GM18858 (cell line): ENCODE measurements around the gene SLC38A1.
A peak's percentile ranks its signal among the peaks of the same experiment; 100 is the strongest.
"Not testable (repeated sequence)": the region's sequence is repeated elsewhere in the genome, so short reads cannot be mapped to it uniquely, and the experiment has no call there.

Source experiments
- ATAC-seq: cut with Tn5 transposase; IDR thresholded peaks from one replicate; pipeline ENCODE4 v1.9.1; 2021; ENCODE audit not compliant: unreplicated experiment

The SLC38A1 gene

DNA sequence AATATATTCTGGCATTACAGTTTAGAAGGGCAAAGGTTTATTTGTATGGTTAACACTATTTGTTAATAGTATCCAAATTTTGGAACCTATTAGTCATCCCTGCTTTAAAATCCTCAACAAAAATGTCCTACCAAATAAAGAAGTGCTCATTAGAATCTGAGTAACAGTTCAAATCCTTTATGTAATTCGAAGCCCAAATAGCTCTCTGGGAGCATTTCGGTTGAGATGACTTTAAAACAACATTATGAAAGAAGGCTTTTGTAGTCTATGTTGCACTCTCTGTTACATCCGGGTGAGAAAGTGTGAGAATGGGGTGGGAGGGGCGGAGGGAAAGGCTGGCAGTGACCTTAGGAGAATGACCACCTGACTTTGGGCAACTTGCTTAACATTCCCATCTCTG lies 59.7 kb downstream of the SLC38A1 start:
- no peak for ATAC-seq

DNA sequence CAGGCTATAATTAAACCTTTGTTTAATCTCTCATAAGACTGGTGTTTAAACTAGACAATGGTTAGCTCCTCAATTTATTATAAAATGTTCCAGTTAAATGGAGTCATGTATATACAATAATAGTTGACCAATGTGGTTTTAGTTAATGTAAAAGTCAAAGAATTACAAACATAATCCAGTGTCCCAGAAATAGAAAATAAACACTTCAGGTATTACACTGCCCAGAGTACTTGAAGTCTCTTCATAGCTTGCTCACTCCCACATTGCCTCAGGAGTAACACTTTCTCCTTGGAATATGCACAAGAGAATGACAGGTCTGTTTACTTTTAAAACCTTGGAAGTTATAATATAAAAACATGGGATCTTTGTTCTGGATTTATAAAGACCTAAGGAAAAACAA lies 60.5 kb downstream of the SLC38A1 start:
- ATAC-seq: no peak

DNA sequence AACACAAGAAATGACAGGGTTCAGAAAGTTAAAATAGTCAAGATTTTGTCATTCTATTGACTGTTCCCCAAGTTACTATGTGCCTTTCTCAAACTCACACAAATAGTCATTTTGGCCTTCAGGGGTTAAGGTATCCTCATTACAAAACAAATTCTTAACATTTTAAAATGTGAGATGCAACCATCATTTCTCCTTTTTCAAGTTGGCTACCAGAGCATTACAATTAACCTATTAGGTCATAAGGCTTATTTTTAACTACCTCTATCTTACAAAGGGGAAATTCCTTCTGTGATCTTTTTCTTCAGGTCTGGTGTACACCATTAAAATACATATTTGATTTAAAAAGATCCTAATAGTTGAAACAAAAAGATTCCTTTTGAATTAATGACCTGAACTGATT lies 61.2 kb downstream of the SLC38A1 start:
- no peak for ATAC-seq

DNA sequence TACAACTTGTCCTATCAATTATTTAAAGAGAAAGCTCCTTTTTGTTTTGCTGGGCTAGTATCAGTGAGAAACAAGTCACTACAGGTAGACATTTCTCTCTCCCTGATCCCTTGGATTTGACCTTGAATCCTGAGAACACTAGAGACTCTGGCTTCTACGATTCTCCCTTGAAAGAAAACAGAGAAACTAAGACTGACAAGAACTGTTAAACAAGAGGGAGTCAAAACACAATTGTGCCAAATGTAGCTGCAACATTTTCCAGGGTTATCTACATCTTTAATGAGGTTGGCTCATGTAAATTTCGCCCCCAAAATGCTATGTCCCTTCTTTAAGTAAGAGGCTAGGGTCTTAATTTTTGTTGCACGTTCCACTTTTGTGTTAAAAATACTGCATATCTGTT lies 62.4 kb downstream of the SLC38A1 start:
- no peak for ATAC-seq

DNA sequence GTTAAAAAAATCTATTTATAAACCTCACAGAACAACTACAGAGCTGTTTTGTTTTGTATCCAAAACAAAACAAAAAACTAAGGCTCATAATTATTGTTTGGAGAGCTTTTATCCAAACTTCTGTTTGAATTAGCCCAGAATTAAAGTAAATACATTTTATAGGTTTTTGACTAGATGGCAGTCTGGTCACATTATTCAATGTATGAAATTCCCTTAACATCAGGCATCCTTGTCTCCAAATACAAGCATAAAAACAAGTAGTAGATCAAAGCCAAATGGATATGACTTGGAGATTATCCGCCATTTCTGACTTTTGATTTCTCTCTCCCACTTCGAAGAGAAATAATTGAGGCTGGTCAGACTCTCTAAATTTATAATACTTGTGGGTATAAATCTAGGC lies 63.5 kb downstream of the SLC38A1 start:
- ATAC-seq: no peak

DNA sequence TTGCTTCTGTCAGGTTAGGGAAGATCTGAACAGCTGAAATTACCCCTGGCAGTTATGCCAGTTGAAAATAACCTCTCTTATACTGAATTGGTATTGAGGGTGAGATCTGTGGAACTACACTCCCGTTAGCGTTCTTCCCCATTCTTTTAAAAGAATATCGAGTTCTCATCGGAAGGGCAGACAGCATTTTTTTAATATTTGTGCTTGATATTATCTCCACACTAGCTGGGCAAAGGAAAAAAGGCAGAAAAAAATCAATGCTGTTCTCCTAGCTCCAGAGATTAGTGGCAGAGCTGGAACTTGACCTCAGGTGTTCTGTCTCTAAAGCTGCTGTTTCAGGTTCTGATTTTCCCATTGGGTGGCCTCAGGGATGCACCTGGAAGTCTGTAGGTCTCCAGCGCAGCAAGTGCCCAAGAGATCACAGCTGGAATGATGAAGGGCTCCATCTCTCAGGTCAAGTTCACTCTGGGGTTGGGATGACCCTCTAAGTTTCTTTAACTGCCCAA lies 67.5 kb downstream of the SLC38A1 start:
- no peak for ATAC-seq

DNA sequence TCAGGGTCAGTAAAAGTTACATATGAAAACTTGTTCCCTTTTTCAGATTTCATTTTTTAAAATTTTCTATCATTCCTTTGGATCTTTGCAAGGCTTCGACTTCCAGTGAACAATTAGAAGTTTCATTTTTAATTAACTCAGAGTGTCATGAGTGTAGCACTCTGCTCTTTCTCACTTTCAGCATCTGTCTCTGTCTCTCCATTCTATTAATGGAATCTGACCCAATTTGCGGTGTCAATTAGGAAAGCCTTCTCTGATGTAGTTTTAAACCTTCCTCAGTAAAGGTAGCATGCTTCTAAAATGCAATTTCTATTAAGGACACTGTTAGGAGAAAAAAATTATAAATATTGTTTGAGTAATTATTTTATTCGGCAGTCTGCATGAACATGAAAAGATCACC lies 68.3 kb downstream of the SLC38A1 start:
- ATAC-seq: no peak

DNA sequence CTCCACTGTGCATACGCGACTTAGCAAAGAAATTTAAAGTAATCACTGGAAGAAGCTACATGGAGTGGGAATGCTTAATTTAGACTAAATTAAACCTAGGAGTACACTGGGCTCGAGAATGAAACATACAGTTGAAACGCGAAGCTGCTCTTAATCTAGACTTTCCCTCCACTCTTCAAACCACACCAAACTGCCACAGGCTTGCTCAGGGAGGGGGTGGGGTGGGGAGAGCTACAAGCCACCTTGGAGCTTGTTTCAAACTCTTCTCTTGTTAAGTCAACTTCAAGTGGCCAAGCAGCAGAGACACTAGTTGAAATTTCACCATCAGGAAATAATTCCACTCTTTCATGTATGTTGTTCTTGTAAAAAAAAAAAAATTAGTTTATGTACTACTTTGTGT lies 69.9 kb downstream of the SLC38A1 start:
- no peak for ATAC-seq

DNA sequence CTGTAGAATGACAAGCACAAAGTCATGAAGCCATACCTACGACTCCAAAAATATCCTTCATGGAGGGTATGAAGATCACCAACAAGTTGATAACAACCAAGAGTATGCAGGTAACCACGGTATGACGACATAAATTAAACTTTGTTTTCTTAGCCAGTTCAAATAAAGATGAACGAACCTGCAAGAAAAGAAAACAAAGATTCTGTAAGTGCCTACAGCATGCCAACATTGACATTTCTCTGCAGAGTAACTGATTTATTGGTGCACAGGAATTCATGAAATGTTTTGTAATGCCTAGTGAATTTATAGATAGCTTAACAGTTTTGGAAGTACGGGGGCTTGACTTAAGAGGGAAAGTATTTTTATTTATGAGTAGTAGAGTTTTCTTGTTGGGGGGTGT lies 71.0 kb downstream of the SLC38A1 start:
- ATAC-seq: no peak

DNA sequence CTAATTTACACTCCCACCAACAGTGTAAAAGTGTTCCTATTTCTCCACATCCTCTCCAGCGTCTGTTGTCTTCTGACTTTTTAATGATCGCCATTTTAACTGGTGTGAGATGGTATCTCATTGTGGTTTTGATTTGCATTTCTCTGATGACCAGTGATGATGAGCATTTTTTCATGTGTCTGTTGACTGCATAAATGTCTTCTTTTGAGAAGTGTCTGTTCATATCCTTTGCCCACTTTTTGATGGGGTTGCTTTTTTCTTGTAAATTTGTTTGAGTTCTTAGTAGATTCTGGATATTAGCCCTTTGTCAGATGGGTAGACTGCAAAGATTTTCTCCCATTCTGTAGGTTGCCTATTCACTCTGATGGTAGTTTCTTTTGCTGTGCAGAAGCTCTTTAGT lies 78.3 kb downstream of the SLC38A1 start:
- not testable (repeated sequence) for ATAC-seq

DNA sequence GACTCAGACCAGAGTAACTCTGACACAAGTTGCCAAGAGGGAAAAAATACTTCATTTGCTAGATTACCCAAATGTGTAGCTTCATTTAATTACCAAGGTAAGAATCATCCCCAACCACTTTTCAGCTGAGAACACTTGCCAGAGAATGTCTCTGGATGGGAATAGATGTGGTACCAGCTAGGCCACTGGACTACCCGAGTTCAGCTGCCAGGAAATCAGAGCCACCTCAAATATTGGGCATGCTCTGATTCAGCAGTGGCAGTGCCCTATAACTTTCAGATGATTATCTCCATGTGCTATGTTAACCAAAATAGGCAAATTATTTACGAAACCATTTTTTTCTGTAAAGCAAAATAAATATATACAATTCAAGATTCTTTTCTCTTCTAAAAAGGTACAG lies 80.7 kb downstream of the SLC38A1 start:
- no peak for ATAC-seq

DNA sequence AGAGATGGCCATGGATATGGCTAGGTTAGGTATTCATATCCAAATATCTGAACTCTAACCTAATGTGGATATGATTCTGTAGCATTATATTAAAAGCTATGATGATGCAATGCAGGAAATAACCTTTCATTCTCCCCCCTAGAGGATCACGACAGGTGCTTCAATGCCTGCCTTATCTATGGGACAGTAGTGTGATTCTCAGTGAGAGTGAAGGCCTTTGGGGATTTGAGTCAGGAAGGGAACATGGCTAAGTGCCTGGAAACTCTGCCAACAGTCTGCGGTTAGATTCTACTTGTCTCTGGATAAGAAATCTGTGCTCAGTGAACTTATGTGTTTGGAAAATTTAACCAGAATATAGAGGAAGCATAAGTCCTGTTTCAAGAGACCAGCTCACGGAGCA lies 81.8 kb downstream of the SLC38A1 start:
- ATAC-seq: no peak

DNA sequence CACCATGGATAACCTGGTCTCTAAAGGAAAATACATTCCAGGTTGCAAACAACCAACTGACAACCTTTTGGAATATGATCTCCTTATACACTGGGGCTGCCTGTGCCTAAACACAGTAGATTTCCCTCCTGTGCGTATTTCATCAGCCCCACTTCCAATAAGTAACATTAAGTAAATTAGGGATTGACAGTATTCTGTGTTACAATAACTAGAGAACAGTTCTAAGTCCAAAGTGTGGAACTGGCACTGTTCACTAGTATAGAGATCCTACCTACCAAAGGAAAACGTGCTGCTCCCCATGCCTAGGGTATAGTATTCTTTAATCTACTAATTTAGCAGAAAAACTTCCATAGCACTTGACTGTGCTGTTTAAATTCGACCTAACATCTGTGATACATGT lies 82.8 kb downstream of the SLC38A1 start:
- ATAC-seq: no peak

DNA sequence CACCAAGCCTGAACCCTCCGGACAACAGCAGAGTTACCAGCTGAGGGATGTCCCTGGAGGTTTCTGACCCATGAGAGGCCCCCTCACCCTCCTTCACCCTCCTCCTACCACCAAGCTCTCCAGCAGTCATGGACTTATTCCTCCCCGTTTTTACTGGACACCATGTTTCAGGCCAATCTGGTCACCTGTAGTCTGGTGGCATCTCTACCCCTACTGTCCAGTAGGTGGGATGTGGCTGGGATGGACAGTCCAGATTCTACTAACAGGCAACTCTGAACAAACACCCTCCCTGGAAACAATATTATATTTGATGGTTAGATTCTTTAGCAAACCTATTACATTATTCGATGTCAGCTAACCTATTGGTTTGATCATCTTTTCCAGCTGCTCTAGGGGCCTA lies 83.2 kb downstream of the SLC38A1 start:
- no peak for ATAC-seq

DNA sequence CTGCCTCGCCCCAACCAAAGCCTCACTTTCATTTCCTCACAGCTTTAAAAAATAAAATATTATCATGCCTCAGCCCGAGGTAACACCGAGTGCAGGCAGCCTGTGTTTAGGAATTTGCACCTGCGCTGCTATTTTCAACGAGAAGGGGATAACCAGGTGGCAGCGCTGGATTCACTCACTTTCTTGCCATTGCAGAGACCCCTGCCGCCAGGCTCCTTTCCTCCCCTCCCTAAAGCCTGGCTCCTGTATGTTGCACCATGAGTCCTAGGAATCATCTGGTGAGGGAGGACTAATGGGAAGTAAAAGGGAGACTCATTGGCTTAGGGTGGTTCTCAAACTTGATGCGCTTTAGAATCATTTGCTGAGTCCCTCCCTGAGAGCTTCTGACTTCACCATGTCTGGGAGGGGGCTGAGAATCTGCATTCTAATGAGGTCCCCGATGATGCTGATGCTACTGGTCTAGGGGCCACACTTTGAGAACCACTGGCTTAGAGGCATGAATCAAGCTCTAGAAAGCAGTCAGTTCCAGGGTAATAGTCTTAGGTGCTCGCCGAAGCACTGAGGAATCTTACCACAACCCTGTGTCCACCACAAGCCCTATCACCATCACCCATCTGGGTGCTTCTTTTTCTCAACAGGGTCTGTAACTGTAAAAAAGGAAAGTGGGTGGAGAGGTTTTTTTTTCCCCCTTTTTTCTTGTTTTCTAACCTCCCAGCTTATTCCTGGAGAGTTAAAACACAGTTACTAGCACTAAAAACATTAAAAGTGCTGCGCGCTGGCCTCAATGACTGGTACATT lies 83.8 kb downstream of the SLC38A1 start:
- no peak for ATAC-seq

DNA sequence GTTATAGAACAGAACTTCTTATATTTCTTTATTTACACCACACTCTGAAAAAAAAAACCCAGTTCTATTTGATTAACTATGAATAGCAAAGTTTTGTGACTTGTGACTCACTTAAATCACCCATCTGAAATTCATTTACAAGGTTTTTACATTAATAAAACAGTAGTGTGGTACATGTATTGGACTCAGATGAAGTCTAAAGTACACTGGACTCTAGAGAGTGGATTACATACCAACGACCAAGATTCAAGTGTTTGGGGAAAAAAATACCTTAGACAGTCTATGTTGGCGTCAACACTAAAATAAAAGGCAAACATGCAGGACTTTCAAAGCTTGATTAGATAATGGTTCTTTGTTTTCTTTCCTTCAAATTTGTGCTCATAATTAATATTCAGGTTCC lies 85.7 kb downstream of the SLC38A1 start:
- ATAC-seq: no peak

DNA sequence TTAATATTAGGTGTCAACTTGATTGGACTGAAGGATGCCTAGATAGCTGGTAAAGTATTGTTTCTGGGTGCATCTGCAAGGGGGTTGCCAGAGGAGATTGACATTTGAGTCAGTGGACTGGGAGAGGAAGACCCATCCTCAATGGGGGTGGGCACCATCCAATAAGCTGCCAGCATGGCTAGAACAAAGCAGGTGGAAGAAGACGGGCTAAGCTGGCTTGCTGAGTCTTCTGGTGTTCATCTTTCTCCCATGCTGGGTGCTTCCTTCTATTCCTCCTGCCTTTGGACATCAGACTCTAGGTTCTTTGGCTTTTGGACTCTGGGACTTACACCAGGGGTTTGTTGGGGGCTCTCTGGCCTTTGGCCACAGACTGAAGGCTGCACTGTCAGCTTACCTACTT lies 87.4 kb downstream of the SLC38A1 start:
- ATAC-seq: no peak

DNA sequence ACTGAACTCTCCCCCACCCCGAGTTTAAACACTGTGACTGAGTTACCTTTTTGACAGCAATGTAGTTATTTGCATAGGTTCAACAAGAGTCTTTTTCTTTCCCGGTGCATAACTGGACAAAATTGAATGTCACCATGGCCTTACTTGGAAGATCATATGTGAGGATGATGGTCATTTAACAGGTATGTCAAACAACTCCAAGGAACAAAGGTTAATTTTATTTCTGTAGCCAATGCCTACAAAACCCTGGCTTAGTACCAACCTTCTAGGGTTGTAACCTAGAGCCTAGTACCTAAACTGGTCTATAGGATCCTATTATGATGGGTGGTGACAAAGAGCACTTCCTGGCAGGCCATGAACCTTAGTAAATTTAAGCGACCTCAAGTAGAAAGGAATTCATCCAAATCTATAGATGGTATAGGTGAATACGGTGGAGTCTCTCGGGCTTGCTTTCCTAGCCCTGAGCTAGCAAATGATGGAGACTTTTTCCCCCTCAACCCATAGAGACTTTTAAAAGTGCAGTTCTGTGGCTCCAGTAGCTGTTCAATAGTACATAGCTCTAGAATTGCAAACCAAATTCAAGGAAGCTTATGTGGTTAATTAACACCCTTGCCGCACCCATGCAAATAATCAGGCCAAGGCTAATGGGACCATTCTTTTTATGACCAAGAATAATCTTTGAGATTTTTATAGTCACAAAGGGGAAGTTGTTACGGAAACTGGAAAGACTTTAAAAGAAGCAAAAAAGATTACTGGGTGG lies 89.0 kb downstream of the SLC38A1 start:
- ATAC-seq: peak; percentile 48

DNA sequence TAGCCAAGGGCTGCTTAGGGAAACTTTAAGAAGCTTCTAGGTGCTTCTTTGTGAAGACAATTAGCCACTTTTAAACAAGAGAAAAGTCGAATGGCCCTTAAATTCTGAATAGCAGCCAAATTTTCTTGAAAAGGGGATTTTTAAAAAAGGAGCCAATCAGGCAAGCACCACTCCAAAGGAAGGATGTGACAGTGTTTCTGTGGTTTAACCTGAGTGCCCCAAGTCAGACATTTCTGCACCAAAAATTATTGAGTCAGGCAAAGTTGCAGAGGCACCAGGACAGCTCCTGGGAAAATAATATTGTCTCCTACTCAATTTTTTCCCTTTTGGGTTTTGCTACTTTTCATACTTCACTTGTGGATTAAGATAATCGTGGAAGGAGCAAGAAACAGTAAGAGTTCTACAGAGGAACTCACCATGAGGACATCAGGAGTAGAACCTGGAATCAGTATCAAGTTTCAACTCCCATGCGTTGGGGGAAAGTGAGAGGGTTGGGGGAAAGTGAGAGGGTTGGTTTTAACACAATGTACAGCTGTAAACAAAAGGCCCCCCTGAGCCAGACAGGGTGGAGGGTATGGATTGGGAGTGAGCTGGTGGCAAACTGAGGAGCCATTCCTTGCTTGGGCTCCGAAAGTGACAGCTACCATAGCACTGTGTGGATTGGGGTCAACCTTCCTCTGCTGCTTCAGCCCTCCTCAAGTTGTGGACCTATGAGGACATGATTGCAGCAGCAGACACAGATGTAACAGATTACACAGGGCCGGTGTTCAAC lies 90.8 kb downstream of the SLC38A1 start:
- no peak for ATAC-seq

DNA sequence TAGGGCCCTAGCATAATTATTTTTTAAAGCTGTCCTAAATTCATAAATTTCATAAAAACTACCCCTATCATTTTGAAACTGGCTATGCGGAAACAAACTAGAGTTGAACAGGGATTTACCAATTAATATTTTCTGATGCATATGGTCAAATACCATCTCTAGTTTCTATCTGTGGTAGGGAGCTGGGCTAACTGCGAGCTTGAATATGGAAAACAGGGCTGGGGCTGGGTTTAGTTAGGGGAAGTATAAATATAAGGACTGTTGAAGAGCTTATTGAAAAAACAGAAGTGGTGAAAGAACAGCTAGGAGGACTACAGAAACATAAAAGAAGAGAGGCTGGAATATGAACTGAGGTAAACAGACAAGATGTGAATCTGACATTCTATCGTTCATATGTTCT lies 91.8 kb downstream of the SLC38A1 start:
- no peak for ATAC-seq

DNA sequence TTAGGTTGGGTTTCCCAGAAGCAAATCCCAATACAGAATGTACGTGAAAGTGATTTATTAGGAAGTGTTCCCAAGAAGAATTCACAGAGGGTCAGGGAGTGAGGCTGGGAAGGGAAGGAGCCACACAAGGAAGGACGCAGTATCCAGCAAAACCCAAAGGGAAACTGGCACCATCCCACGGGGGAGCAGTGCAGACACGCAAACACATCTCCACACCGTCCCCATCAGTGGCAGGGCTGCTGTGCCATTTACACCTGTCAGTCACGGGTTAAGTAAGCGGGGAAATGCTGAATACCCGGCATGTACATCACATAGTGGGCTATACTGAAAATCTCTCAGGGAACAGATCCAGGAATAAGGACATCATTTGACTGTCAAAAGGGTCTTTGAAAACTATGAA lies 93.9 kb downstream of the SLC38A1 start:
- no peak for ATAC-seq
